Liver (tissue), 3 donors: ENCODE results near the gene HAO2.

Experiments used
- CTCF ChIP-seq: fragments of 150-350 bp; IDR thresholded peaks from 2 replicates; pipeline ENCODE4 v1.5.1; 2017; ENCODE audit warnings: improper control_type of control experiment, low read depth, low read length; ENCODE audit not compliant: missing input control
- SP1 ChIP-seq: IDR thresholded peaks from 2 replicates; pipeline ENCODE4 v1.6.1; 2018; ENCODE audit warnings: antibody characterized with exemption, mild to moderate bottlenecking
- YY1 ChIP-seq: IDR thresholded peaks from 2 replicates; pipeline ENCODE4 v1.6.1; 2016; ENCODE audit warnings: antibody characterized with exemption, mild to moderate bottlenecking
- donor health status: healthy.
- donor health status: healthy.

GRCh38 chr1:119384591-119384990 lies 16.0 kb downstream of the HAO2 start:
- TF ChIP-seq CTCF = no peak
- no peak for TF ChIP-seq YY1
- TF ChIP-seq SP1 = no peak
